ENCODE results near the gene NF2. TPM values are rescaled to one million over a fixed set of nuclear protein-coding genes. Genes with fewer than 3 reads are reported as not detected.
A peak's percentile ranks its signal among the peaks of the same experiment; 100 is the strongest.

Gene NF2
- polyA plus RNA-seq, 2 of the 4 experiments (the other 2 are of a cell fraction), result 14.4 to 23.7 TPM

DNA sequence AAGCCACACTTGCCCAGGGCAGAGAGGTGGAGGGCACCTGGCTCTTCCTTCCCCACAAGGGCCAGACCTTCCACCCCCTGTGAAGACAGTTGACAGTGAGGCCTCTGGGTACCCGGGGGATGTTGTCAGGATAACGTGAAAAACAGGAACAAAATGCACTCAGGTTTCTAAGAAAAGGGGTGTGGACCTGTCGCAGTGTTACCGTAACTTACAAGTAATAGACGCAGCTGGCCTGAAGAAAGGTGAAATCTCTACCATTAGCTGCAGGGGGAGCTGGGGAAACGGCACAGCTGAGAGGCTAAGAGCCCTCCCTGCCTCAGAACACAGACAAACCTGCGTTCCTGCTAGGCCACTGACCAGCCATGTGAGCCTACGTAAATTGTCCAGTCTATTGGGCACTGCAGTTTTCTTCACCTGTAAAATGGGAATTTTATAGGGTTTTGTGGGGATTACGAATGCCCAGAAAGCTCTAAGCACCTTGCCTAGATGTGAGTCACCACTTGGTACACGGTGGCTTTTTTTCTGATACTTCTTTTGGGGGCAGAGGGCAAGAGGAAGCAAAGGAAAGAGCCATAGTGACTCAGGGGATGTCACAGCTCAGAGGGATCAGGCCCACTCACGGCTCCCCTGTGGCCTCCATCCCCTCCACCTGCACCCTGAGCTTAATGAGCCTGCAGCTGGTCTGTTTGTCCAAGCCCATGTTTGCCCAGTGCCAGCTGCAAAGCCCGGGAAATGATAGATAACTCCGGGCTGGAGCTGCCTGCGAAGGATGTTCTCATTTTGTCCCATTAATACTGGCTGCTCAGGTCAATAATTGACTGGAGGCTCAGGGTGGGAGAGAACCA lies 97.9 kb downstream of the NF2 start:
- no peaks in the 10 kb centered on the region for H3K9me3 ChIP-seq
- H3K27ac ChIP-seq, result peak overlapping the region in 1 of 2 experiments; percentile 78; a peak in 3 of 6 replicates
- 28% methylated on average over 14 of the region's 14 CpGs for WGBS (ENCODE audit: missing lambda C conversion rate)
- no peak for FAIRE-seq
- ATAC-seq, result peak; percentile 52 to 63
- peak; percentile 31 to 44 for DNase-seq (ENCODE audit: low read depth in 1 of 2, low spot score in 1 of 2)
- ChIA-PET CTCF (interaction anchor here (0.6 to 3.2 kb wide), 9 partner anchors 12 to 1068 kb away, joined by 3 to 17 read pairs (median 4); partner anchors contain the start of gene ASCC2), POLR2A (no interaction called here)
- H3K4me1 ChIP-seq, result peaks cover 39% of the 10 kb centered on the region
- peak overlapping the region; percentile 54 for H3K4me2 ChIP-seq
- peak in 1 of 2 experiments; percentile 44; a peak in 3 of 5 replicates for TF ChIP-seq RAD21 (conservative IDR thresholded peaks at IDR 0.05 in 1 of 2, IDR thresholded peaks at IDR 0.05 in 1 of 2)
- TF ChIP-seq SMC3 (IDR thresholded peaks at IDR 0.05), result 0 out of 3 replicates have a peak, but pooled peaks have one; percentile 8
- no peak for TF ChIP-seq HDAC2 (IDR thresholded peaks at IDR 0.05)
- H3K4me3 ChIP-seq, result no peak overlapping the region

DNA sequence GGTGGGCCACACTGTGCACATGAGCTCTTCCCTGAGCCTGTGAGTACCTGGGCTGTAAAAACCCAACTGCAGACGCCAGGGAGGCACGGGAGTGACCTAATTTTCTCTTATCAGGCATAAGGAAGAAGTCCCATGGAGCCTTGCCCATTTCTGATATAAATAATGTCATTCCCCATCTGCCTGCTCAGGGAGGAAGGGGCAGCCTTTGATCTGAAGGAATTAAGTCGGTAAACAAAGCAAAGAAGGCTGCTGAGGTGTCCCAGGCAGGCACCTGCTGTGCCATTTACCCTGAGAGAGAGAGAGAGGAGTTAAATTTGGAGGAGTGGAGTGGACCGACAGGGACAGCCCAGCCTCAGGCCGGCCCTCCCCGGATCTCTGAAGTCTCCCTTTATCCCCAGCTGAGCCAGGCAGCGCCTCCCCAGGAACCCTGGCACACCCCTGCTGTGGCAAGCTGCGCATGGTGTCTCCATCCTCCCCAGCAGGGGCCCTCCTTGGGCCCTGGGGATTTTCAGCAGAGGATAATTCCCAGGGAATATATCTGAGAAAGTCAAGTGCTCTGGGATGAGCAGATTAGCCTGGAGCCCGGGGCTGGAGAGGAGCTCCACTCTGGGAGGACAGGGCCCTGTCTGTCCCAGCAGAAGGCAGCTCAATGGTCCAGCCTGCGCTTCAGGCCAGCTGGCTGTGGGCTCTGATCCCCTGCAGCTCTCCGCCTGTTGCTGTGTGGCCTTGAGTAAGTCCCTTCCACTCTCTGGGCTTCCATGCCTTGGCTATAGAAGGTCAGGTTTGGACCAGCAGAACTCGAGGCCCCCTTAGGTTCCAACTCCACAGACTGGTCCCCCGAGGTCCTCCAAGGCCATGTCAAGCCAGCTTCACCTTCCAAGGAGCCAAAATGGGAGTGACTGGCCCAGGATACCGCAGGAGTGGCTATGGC lies 98.8 kb downstream of the NF2 start:
- ChIA-PET POLR2A (interaction anchor here (0.7 kb wide), 1 partner anchor 265 kb away, joined by 4 read pairs; no protein-coding TSS in a partner anchor), CTCF (interaction anchor here (0.6 to 3.2 kb wide), 11 partner anchors 9 to 1069 kb away, joined by 3 to 17 read pairs (median 4); partner anchors contain the start of gene ASCC2)
- peak overlapping the region; percentile 54 for H3K4me2 ChIP-seq
- peak in 1 of 2 experiments; percentile 13; a peak in 1 of 5 replicates for TF ChIP-seq RAD21 (conservative IDR thresholded peaks at IDR 0.05 in 1 of 2, IDR thresholded peaks at IDR 0.05 in 1 of 2)
- no peak for TF ChIP-seq EHF (CRISPR knock-in tag; IDR thresholded peaks at IDR 0.05)
- H3K9me3 ChIP-seq, result no peaks in the 10 kb centered on the region
- WGBS (ENCODE audit: missing lambda C conversion rate), result 21% methylated on average over 7 of the region's 14 CpGs
- no peak for FAIRE-seq
- peaks cover 39% of the 10 kb centered on the region for H3K4me1 ChIP-seq
- peak; percentile 29 to 30 for DNase-seq (ENCODE audit: low read depth in 1 of 2, low spot score in 1 of 2)
- ATAC-seq, result peak; percentile 35 to 60; a peak in 5 of 6 replicates
- H3K4me3 ChIP-seq, result no peak overlapping the region
- peak overlapping the region in 1 of 2 experiments; percentile 78; a peak in 3 of 6 replicates for H3K27ac ChIP-seq

DNA sequence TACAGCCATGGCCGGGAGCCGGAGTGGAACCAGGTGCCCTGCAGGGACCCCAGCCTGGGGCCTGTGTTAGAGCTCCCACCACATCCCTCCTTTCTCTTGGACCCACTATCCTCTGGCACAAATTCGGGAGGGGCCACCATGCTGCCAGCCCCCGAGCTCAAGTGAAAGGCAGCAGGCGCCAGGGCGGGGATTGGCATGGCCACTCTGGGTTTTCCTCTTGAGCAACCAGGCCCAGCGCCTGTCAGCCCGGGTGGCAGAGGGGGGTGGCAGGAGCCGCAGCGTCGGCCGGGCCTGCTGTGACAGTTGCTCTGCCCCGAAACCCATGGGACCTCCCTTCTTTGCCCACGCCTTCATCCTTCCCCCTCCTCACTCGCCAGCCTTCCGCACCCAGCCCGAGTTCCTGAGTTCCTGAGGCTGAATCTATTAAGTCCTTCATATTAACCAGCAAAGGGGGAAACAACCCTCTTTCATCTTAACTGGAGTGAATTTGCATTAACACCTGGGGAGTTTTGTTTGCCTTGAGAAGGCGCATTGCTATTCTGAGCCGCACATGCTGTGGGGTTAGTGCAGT lies 99.6 kb downstream of the NF2 start:
- peak overlapping the region in 1 of 2 experiments; percentile 78; a peak in 2 of 6 replicates for H3K27ac ChIP-seq
- H3K4me1 ChIP-seq, result peaks cover 39% of the 10 kb centered on the region
- no peak for FAIRE-seq
- no peaks in the 10 kb centered on the region for H3K9me3 ChIP-seq
- H3K4me3 ChIP-seq, result no peak overlapping the region
- ChIA-PET CTCF (interaction anchor here (0.8 to 3.2 kb wide), 4 partner anchors 10 to 386 kb away, joined by 3 to 17 read pairs (median 8); no protein-coding TSS in a partner anchor), POLR2A (interaction anchor here (0.7 kb wide), 1 partner anchor 265 kb away, joined by 4 read pairs; no protein-coding TSS in a partner anchor)
- TF ChIP-seq NPAS2 (CRISPR knock-in tag; IDR thresholded peaks at IDR 0.05; ENCODE audit: borderline replicate concordance) (no peak), ZFP36 (IDR thresholded peaks at IDR 0.05; ENCODE audit: borderline replicate concordance, partially characterized antibody) (no peak)
- 92% methylated on average over 17 of the region's 19 CpGs for WGBS (ENCODE audit: missing lambda C conversion rate)
- no peak for DNase-seq (ENCODE audit: low read depth in 1 of 2, low spot score in 1 of 2)
- no peak for ATAC-seq
- H3K4me2 ChIP-seq, result no peak overlapping the region

DNA sequence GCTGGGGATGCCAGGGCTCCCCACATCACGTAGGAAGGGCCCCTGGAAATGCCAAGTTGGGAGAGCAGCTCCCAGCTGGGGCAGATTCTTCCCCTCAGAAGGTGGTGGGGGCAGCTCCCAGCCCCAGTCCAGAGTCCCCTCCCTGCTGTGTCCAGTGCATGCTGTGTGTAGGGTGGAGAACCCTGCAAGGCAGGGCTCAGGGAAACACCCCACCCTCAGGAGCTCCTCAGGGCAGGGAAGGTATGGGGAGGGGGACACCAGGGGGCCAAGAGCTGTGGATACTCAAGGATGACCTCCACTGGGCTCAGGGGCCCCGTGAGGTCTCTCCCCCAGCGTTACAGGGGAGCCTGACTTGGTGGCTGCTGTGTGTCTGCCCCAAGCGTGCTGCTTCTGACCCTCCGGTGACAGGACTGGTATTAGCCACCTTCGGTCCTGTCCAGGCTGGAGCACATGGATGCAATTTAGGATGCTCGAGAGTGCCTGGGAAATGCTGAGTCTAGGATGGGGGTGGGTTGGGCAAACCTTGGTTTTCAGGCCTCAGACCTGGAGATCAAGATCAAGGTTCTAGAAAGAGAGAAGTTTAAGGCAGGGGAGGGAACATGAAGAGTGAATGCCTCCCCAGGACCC lies 100.2 kb downstream of the NF2 start:
- peak overlapping the region; percentile 58; the same call in 1 of the 3 replicates for H3K4me2 ChIP-seq
- POLR2A ChIA-PET, result no interaction called here
- H3K27ac ChIP-seq, result peak overlapping the region in 1 of 2 experiments; percentile 78; a peak in 2 of 6 replicates
- no peak for FAIRE-seq
- peaks cover 39% of the 10 kb centered on the region for H3K4me1 ChIP-seq
- ATAC-seq, result no peak
- TF ChIP-seq TP53 (CRISPR knock-in tag; IDR thresholded peaks at IDR 0.05) (no peak), NFE2L2 (conservative IDR thresholded peaks at IDR 0.05; ENCODE audit: low read length) (no peak), POLR2A (IDR thresholded peaks at IDR 0.05; ENCODE audit: low read length) (no peak), ESRRA (IDR thresholded peaks at IDR 0.05; ENCODE audit: borderline replicate concordance, low read length) (no peak), SREBF2 (IDR thresholded peaks at IDR 0.05) (no peak), NPAS2 (CRISPR knock-in tag; IDR thresholded peaks at IDR 0.05; ENCODE audit: borderline replicate concordance) (no peak), HEYL (CRISPR knock-in tag; IDR thresholded peaks at IDR 0.05) (no peak)
- TF ChIP-seq, protein P1, sequence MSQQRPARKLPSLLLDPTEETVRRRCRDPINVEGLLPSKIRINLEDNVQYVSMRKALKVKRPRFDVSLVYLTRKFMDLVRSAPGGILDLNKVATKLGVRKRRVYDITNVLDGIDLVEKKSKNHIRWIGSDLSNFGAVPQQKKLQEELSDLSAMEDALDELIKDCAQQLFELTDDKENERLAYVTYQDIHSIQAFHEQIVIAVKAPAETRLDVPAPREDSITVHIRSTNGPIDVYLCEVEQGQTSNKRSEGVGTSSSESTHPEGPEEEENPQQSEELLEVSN (IDR thresholded peaks at IDR 0.05; ENCODE audit: borderline replicate concordance, low read depth), result no peak
- TF ChIP-seq, protein P2, sequence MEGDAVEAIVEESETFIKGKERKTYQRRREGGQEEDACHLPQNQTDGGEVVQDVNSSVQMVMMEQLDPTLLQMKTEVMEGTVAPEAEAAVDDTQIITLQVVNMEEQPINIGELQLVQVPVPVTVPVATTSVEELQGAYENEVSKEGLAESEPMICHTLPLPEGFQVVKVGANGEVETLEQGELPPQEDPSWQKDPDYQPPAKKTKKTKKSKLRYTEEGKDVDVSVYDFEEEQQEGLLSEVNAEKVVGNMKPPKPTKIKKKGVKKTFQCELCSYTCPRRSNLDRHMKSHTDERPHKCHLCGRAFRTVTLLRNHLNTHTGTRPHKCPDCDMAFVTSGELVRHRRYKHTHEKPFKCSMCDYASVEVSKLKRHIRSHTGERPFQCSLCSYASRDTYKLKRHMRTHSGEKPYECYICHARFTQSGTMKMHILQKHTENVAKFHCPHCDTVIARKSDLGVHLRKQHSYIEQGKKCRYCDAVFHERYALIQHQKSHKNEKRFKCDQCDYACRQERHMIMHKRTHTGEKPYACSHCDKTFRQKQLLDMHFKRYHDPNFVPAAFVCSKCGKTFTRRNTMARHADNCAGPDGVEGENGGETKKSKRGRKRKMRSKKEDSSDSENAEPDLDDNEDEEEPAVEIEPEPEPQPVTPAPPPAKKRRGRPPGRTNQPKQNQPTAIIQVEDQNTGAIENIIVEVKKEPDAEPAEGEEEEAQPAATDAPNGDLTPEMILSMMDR (IDR thresholded peaks at IDR 0.05), result no peak
- TF ChIP-seq, protein P3, sequence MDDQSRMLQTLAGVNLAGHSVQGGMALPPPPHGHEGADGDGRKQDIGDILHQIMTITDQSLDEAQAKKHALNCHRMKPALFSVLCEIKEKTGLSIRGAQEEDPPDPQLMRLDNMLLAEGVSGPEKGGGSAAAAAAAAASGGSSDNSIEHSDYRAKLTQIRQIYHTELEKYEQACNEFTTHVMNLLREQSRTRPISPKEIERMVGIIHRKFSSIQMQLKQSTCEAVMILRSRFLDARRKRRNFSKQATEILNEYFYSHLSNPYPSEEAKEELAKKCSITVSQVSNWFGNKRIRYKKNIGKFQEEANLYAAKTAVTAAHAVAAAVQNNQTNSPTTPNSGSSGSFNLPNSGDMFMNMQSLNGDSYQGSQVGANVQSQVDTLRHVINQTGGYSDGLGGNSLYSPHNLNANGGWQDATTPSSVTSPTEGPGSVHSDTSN (IDR thresholded peaks at IDR 0.05), result no peak
- CTCF ChIA-PET, result interaction anchor here (3.1 to 3.2 kb wide), 2 partner anchors 12 to 14 kb away, joined by 10 to 17 read pairs; no protein-coding TSS in a partner anchor
- no peaks in the 10 kb centered on the region for H3K9me3 ChIP-seq
- no peak for DNase-seq (ENCODE audit: low read depth in 1 of 2, low spot score in 1 of 2)
- H3K4me3 ChIP-seq, result no peak overlapping the region
- WGBS (ENCODE audit: missing lambda C conversion rate), result 54% methylated on average over 4 of the region's 7 CpGs

Data from A549 (cell line).